NK-92 treated with Interleukin-12 subunit alpha and Interleukin-12 subunit beta, amount 100 ng/mL, for 24 hours (cell line): ENCODE data around the gene NFATC1.
"Not testable (repeated sequence)": the region's sequence is repeated elsewhere in the genome, so short reads cannot be mapped to it uniquely, and the experiment has no call there.

Experiments
- DNase-seq: peaks from one replicate; lab custom pipeline; 2025; lab: John Stamatoyannopoulos, UW

NFATC1 gene

DNA sequence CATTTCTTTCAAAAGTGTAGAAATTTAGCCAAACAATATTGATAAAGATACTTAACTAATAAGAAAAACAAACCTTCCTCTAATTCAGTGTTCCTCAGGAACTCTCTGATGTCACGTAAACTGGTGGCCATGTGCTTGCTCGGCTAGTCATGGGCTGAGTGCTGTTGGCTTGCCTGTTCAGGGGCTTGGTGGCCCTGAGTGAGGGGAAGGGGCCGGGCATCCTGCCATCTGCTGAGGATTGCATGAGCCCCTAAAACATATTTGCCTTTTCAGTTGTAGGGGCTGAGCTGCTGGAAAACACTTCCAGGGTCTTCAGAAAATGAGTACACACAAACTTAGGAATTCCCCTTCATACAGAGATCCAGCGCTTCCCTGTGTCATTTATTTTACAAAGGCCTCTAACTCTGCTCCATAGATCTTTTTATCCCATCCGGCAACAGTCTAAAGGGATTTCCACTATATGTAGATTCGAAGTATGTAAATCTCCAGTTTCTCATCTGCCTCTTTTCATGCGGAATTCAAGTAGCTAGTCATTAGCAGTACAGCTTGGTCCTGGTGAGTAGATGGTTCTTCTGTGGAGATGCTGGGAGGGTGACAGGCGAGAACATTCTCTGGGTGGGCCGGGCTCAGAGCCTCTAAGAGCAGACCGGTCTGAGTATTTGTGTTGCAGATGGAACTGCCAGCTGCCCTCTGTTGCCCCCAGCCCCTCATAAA is 20.1 kb upstream of the NFATC1 start:
- no peak for DNase-seq

DNA sequence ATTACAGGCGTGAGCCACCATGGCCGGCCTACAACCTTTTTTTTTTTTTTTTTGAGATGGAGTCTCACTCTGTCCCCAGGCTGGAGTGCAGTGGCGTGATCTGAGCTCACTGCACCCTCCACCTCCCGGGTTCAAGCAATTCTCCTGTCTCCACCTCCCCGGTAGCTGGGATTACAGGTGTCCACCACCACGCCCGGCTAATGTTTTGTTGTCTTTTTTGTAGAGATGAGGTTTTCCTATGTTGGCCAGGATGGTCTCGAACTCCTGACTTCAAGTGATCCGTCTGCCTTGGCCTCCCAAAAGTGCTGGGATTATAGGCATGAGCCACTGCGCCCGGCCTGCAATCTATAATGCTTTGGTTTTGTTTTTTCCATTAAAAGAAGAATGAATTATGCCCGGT is 19.1 kb upstream of the NFATC1 start:
- DNase-seq: not testable (repeated sequence)

DNA sequence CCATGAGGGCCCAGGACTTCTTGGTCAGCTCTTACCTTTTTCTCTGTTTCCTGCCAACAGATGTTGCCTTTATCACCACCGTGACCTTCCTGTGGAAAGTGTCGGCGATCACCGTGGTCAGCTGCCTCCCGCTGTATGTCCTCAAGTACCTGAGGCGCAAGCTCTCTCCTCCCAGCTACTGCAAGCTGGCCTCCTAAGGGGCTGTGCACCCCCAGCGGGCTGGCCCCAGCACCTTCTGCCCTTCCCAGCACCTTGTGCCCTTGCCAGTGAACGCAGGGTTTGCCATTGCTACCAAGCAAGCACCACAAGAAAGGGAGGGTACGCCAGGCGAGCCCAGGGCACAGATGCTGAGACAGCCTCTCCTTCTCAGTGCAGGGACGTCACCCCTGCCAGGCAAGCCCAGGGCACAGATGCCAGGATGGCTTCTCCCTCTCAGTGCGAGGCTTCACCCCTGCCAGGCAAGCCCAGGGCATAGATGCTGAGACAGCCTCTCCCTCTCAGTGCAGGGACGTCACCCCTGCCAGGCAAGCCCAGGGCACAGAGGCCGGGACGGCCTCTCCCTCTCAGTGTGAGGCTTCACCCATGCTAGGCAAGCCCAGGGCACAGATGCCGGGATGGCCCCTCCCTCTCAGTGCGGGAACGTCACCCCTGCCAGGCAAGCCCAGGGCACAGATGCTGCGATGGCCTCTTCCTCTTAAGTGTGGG is 18.4 kb upstream of the NFATC1 start:
- no peak for DNase-seq

DNA sequence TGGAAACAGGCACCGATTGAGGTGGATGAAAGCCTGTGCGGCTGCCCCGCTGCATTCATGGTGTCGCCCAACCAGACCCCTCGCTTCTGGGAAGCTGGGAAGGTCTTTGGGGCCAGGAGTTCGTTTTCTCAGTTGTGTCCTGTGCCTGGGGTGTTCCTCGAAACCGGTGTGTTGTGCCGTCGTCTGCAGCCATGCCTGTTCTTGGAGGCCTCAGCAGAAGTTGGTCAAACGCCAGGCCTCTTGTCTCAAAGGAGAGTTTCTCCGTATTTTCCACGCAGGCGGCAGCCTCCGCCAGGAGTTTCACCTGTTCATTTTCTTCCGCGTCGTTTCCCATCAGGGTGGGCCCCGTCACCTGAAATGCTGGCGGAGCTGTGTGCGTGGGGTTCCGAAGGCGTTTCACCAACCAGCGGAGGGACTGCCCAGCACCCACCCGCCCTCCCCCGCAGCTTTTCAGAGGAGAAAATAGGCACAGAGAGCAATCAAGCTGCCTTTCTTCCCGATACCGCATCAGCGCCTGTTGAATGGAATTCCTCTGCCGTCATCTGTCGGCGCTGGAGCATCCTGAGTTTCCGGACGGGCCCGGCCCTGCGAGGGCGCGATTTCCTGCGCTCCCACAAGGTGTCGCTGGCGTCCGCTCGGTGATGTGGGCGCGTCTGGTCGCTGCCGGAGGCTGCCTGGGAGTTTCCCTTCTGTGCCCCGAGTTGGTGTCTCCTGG is 17.0 kb upstream of the NFATC1 start:
- no peak for DNase-seq

DNA sequence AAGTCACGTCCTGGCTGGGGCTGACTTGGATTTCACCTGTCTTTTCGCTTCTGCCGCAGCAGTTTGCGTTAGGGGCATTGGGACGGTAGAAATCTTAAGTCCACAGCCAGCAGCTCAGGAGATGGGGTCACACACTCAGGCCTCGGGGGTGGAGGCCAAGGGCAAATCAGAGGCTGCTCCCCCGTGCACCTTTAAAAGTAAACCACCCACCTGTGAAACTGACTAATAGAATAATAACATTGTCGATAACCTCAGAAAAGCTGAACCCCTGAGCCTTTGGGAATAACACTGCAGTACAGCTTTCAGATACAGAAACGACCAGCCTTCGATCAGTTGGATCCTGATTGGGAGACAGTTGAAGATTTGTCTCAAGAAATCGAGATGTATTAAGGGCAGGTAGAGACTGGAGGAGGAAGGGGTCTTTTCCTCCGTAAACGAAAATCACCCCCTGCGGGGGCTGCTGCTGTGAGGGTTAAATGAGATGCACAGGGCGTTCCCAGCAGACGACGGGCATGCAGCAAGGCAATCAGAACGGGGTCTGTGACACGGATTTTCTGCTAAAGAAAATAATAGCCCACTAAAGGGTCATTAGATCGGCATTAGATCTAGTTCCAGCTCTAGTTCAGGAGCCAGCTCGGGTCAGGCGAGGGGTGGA is 16.4 kb upstream of the NFATC1 start:
- DNase-seq: no peak

DNA sequence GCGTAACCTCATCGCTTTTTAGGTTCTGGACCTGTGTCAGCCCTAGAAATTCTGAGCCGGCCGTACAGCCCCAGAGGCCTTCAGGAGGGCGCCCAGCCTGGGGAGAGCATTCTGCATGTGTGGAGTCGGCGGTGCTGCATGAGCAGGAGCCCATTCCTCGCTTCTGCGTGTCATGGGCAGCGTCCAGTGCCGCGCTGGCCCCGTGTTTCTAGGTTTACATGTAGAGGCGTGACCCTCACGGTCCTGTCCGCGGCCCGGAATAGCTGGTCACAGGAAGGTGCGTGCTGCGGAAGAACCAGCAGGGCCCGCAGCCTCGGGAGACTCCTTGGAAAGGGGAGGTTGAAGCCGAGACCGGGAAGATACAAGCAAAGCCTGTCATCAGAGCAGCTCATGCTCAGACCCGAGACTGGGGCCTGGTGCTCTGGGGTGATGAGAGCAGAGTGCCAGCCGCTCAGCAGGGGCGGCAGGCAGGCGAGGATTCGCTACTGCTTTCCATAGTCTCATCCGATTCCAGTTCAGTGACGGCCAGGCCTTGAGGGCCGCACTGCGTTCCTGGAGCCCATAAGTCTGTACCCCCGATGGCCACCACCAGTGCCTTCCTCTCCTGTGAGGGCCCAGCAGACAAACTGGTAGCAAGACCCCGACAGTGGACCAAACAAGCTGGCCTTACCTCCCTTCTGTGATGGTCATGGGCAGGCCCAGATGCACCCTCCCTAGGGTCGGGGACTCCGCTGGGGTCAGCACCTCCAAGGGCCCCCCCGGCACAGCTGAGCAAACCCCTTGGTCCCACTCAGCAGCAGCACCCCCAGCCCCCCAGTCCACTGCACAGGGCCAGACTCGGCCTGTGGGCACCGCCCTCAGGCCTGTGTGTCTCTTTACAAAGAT is 15.6 kb upstream of the NFATC1 start:
- DNase-seq: no peak

DNA sequence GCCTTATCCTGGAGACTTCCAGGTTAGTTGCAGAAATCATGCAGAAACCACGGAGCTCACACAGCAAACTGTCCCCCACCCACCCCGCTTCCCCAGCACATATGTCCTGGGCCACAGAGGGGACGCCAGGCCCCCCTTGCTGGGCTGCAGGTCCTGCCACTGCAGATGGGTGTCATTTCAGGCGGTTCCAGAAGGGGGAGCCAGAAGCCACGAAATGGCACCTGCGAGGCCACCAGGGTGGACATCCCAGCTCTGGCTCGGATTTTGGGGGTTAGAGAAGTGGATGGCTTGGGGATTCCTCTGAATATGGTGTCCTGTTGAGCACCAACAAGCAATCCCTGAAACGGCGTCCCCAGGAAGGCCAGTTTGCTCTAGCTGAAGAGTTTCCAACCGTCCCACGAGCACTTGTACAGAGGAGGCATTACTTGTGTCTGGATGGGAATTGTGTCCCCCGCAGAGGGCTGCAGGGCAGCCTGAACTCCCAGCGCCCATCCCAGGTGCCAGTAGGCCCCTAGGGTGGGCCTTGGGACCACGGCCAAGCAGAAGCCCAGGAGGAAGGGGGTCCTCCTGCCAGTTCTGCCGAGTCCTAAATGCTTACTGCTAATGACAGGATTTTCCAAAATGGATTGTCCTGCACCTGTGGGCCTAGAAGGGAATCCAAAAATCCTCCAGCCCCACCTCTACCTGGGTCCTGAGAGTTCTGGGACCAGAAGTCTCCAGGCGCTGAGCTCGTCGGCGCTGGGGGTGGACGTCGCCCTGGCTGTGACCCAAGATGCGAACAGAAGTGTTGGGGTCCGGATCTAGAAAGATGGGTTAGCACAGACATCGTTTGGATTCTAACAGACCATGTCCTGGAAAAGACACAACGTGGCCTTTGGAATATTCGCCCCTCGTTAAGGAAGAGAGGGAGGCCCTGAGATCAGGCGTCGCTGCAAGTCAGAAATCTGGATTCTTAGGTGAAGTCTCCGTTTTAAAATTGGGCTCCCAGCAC is 14.6 kb upstream of the NFATC1 start:
- peak; percentile 7 for DNase-seq

DNA sequence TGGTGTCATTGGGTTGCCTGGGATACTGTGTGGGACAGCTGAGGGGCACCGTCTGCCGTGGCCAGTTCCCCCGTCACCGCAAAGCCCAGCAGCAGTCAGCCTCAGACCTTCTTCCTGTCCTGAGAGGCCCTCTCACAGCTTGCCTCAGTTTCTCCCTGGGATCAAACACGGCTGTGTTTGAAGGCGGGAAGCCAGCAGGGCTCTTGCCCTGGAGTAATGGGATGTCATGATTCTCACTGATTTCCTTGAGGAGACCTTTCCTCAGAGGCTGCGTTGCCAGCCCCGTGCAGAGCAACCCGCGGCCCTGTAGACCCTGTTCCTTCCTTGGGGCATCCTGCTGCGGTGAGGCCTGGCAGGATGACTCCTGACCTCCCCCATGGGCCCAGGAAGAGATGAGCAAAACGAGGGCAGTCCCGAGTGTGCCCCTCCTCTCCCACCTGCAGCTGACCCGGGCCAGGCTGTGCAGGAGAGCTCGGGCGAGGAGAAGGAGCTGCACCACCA is 13.9 kb upstream of the NFATC1 start:
- no peak for DNase-seq

DNA sequence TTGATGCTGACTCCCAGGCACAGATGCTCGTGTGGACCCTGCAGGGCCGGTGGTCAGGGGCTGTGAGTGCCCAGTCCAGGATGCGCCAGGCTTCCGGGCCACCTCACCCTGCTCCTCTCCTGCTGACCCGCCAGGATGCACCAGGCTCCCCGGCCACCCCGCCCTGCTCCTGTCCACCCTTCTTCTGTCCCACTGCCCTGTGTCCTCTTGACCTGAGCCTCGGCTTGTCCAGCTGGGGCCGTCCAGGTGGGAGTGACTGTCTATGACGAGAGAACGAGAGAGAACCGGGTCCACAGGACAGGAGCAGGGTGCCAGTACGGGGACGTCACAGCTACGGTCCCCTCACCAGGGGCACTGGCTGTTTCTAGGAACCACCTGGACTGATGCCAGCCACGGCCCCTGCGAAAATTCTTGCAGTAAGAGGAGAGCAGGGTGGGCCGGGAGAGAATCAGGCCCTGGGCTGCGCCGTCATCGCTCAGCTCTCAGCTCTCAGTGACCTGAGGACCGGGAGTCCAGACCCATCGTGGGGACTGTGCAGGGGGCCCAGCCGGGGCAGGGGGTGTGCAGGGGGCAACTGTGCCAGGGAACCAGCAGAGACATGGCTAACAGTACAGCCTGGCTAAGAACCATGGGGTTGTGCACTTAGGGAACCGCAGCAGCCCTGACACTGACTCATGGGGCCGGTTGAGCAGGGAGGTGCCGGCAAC is 12.9 kb upstream of the NFATC1 start:
- DNase-seq: no peak

DNA sequence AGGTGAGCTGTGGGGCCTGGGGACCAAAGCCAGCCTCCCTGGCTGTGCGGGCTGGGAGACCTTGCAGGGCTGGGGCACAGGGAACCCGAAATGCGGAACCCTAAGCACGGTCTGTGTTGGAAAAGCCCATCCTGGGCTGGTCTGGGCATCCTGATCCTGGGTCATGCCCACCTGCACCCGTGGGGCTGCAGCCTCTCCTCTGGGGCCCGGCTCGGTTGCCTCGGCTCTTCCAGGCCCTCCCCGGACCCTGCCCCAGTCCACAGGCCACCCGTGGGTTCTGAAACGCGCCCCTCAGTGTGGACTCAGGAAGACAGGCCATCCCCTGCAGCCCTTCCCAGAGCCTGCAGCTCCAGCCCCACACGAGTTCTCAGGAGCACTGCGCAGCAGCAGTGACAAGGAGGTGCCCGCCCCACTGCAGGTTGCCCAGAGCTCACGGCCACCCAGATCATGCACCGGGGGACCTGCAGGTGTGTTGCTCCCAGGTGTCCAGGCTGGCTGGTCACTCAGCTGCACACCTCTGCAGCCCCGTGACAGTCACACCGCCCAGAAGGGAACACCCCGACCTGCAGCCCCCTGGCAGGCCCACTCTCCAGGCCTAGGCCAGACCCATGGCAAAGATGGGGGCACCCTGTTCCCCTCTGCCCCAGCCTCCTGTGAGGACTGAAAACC is 12.2 kb upstream of the NFATC1 start:
- no peak for DNase-seq

DNA sequence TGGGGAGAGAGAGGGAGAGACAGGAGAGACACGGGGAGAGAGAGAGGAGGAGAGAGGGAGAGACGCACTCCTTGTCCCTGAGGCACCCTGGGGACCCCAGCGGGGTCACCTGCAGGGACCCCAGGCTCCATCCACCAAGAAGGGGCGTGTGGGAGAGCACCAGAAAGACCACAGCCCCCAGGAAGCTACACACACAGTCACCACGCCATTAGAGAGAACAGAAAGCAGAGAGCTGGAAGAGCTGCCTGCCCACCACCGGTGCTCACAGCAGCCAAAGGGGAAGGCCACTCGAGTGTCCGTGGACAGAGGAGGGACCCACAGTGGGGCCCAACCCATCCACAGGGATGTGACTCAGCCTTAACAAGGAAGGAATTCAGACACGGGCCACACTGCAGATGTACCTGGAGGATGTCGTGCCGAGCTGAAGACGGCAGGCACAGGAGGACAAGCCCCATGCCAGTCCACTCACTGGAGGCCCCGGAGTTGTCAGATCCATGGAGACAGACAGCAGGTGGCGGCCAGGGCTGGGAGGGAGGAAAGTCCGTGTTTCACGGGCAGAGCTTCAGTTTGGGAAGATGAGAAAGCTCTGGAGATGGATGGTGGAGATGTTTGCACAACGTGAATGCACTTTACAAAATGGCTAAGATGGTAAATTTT is 11.5 kb upstream of the NFATC1 start:
- DNase-seq: no peak

DNA sequence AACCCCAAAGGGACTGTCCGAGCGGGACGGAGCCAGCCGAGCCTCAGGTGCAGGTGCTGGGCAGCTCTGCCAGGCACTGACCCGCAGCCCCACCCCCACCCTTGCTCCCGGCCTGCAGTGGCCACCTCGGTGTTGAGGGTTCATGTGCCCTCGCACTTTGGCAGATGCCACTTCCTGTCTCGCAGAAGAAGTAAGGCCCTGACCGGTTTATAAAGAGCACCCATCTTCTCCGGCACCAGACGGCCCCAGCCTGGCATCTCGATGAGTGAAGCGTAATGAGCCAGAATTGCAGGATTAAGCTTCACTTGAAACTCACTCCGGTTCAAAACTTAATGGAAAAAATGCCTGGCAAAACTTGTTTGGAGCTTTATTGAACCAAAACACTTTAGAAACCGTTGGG is 10.9 kb upstream of the NFATC1 start:
- DNase-seq: no peak

DNA sequence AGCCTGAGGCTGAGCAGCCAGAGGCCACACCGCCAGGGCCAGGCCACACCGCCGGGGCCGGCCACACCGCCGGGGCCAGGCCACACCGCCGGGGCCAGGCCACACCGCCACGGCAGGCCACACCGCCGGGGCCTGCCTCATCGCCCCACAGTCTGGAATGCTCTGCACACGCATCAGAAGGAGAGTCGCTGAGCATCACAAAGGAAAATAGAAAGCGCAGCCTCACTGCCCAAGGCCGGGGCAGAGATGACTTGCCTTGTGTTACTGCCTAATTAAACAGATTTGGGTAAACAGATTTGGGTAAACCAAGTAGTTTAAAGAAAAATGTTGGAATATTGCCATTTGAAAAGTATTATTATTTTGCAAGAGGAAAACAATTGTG is 10.4 kb upstream of the NFATC1 start:
- no peak for DNase-seq

DNA sequence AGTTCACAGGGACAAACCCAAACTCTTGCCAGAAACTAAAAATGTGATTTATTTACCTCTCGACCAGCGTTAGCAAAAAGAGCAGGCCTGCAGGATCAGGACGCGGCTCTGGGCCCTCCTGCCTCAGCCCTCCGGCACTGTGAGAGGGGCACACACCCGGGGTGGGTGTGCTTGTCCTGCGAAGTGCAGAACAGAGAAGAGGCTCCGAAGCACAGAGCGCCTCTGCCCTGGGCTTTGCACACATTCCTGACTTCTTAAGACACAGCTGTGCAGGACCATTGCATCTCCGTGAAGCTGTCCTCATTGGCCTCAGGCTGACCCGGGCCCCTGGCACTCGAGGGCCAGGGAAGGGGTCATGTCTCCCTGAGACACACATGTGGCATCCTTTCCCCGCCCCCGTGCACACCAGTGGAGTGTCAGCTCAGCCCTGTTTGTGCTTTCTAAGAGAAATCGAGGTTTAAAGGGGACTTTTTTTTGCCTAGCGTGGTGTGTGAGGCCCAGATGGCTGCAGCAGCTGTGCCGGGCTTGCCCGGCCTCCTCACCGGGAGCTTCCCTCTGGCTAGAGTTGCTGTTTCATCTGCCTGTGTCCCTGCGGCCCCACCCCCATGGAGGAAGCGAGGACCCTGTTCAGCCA is 9.9 kb upstream of the NFATC1 start:
- no peak for DNase-seq

DNA sequence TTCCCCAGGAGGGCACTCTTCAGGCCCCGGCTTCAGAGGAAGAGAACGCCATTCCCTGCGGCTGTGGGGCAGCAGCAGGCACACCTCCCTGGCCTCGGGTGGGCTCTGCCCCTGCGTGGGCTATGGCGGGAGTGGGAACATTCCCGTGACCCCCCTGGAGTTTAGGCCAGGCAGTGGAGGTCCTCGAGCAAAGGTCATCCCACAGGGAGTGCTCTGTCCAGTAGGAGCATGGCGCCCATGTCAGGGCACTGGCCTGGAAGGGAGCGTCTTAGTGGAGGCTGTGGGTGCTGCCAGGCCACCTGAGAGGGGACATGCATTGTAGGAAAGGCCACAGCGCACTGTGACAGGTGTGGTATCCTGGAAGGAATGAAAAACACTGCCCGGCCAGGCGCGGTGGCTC is 9.2 kb upstream of the NFATC1 start:
- no peak for DNase-seq

DNA sequence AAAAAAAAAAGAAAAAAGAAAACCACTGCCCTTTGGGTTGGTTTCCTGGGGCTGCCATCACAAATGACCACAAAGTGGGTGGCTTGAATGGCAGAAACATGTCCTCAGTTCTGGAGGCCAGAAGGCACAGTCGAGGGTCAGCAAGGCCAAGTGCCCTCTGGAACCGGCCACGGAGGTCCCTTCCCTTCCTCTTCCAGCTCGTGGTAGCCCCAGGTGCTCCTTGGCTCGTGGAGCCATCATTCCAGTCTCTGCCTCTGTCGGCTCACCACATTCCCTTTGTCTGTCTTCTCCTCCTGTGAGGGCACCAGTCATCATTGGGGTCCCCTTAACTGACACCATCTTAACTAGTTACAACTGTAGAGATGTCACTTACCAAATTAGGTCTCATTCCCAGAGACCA is 8.5 kb upstream of the NFATC1 start:
- DNase-seq: no peak

DNA sequence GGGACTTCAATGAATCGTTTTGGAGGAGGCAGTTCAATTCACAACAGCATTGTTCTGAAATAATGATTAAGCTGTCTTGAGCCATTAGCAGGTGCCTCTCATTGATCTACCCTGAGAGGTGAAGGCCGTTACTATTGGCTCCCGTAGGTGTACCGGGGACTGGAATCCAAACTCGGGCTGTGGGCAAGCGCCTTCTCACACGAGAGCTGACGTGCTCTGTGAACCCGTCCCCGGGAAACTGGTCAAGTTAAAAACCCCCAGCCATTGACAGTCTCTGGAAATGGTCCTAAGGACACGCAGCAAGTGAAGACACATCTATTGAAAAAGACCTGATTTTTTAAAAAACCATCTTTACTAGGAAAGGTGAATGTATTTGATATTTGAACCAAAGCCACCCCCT is 8.1 kb upstream of the NFATC1 start:
- no peak for DNase-seq

DNA sequence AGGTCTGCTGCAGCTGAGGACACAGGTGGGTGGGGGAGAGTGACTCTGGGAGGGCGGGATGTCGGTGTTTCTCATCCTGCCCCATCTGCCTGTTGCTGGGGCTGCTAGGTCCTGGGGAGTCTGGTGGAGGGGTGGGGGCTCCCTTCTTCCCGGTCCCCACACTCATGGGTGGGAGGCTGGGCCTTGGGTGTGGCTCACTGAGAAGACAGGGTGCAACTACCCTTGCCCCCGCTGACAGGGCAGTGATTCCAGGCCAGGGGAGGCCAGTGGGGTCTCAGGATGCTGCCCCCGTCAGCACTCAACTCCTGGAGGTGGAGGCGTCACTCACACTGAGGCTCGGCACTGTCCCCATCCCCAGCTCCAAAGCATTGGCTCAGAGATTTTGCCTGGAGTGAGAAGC is 7.7 kb upstream of the NFATC1 start:
- DNase-seq: no peak
